ENCODE data around the gene ZGRF1. TPM values are rescaled to one million over a fixed set of nuclear protein-coding genes. Genes with fewer than 3 reads are reported as not detected.

The ZGRF1 gene, protein sequence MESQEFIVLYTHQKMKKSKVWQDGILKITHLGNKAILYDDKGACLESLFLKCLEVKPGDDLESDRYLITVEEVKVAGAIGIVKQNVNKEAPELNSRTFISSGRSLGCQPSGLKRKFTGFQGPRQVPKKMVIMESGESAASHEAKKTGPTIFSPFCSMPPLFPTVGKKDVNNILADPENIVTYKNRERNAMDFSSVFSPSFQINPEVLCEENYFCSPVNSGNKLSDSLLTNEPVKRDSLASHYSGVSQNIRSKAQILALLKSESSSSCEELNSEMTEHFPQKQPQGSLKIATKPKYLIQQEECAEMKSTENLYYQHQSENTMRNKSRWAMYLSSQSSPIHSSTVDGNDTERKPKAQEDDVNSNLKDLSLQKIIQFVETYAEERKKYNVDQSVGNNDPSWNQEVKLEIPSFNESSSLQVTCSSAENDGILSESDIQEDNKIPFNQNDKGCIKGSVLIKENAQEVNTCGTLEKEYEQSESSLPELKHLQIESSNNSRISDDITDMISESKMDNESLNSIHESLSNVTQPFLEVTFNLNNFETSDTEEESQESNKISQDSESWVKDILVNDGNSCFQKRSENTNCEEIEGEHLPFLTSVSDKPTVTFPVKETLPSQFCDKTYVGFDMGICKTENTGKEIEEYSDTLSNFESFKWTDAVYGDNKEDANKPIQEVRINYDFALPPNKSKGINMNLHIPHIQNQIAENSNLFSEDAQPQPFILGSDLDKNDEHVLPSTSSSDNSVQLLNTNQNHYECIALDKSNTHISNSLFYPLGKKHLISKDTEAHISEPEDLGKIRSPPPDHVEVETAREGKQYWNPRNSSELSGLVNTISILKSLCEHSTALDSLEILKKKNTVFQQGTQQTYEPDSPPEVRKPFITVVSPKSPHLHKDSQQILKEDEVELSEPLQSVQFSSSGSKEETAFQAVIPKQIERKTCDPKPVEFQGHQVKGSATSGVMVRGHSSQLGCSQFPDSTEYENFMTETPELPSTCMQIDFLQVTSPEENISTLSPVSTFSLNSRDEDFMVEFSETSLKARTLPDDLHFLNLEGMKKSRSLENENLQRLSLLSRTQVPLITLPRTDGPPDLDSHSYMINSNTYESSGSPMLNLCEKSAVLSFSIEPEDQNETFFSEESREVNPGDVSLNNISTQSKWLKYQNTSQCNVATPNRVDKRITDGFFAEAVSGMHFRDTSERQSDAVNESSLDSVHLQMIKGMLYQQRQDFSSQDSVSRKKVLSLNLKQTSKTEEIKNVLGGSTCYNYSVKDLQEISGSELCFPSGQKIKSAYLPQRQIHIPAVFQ (N-terminal part only)
- total RNA-seq (10 to 100 TPM; 22.9 to 26.9 TPM), polyA plus RNA-seq (0.92 TPM)

DNA sequence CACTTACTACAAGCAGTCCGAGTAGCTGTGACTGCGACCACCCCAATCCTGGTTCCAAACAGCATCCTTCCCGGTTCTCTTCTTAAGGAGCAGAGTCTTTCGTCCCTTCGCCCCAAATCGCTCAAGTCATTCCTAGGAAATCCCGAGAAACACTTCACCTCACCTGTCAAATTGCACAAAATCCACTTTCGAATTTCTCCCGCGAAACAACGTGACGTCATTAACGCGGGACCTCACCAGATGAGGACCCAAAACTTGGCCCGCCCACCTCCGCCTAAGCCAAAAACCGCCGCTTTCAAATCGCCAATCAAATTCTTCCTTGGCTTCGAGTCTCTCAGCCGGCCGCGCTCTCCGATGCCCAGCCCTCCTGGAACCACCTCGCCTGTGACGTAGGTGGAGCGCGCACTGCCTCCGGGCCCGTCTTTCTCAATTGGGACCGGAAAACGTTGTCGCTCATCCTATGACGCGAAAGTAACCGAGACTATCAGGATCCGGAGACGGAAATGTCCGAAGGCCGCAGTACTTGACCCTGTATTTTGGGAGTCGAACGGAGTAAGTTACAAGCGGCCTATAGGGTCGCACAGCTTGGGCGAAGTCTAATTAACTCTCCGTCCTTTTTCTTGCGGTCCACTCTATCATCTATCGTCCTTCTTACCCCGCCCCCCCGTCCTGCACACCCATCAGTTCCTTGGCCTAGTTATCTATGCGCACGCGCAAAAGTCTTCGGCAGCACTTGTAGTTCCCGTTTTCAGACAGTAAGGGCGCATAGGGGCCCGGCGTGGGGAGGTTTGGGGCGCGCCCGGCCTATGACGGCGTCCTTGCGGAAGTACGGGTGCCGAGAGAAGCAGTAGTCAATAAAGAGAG lies at the start of gene ZGRF1, which contains the start of gene LARP7:
Gene ZGRF1 (minus strand): TSS at position 222 of the 864 bp plus-strand sequence. CDS start 3,733 bp downstream, outside the sequence.
Gene LARP7 (plus strand): TSS at position 456 of the 864 bp plus-strand sequence. CDS start 7,527 bp downstream, outside the sequence.
- peak within 1 kb of the TSS; percentile 100 for H3K27ac ChIP-seq (ENCODE audit: low read depth, low read length)
- POLR2A ChIA-PET = no interaction called here
- peak within 1 kb of the TSS; percentile 95 for H3K4me3 ChIP-seq (ENCODE audit: low read length)
- H3K9me3 Mint-ChIP-seq = no peaks in the 10 kb centered on the region
- H3K4me1 Mint-ChIP-seq = peaks cover 23 to 27% (median 24%) of the 10 kb centered on the region in 3 donors
- peaks cover 25% of the 10 kb centered on the region for H3K4me1 ChIP-seq (ENCODE audit: insufficient read depth, low read length)
- H3K27ac Mint-ChIP-seq = peak within 1 kb of the TSS in 1 of 8 donors; percentile 50
- H3K9me3 ChIP-seq (ENCODE audit: low read length) = no peaks in the 10 kb centered on the region
- H3K27me3 ChIP-seq (ENCODE audit: insufficient read depth, low read length, poor library complexity, severe bottlenecking) = no peaks in the 10 kb centered on the region
- peak; percentile 96 to 99 (median 99) for DNase-seq
- no peaks in the 10 kb centered on the region for H3K36me3 ChIP-seq (ENCODE audit: insufficient read depth, low read length)
- H3K27me3 Mint-ChIP-seq = no peaks in the 10 kb centered on the region
- peak within 1 kb of the TSS in 1 of 7 donors; percentile 19 for H3K4me3 Mint-ChIP-seq
- CTCF ChIA-PET = interaction anchor here (0.8 to 1.4 kb wide), 4 partner anchors 10 to 128 kb away, joined by 3 to 5 read pairs (median 4); no protein-coding TSS in a partner anchor
- peaks cover 0 to 19% (median 3%) of the 10 kb centered on the region in 3 donors for H3K36me3 Mint-ChIP-seq

DNA sequence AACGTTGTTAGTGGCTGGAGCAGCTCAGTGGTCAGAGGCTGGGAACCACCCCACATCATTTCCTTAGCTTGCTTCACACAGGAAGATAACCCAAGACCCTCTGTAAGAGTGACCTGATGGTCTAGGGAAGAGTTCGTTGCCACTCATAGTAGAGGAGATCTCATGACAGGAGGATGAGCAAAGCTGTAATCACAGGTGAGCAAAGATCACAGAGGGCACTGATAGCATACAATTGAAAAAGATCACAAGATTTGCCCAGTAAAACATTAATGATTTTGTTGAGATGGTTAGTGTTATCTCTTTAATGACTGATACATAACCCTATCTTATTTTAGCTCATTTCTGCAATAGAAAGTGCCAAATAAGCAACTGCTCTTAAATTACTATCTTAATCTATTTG lies 44.3 kb upstream of the ZGRF1 start:
- Histone ChIP-seq H3K4me1 (ENCODE audit: insufficient read depth, low read length) (no peaks in the 10 kb centered on the region), H3K27me3 (ENCODE audit: insufficient read depth, low read length, poor library complexity, severe bottlenecking) (no peaks in the 10 kb centered on the region), H3K27ac (ENCODE audit: low read depth, low read length) (no peak overlapping the region), H3K9me3 (ENCODE audit: low read length) (no peaks in the 10 kb centered on the region), H3K4me3 (ENCODE audit: low read length) (no peak overlapping the region), H3K36me3 (ENCODE audit: insufficient read depth, low read length) (no peaks in the 10 kb centered on the region)
- ChIA-PET CTCF (no interaction called here), POLR2A (no interaction called here)
- Mint-ChIP-seq H3K36me3 (no peaks in the 10 kb centered on the region), H3K27ac (no peak overlapping the region), H3K4me3 (no peak overlapping the region), H3K9me3 (no peaks in the 10 kb centered on the region), H3K27me3 (peaks cover 0 to 4% of the 10 kb centered on the region in 2 donors), H3K4me1 (no peaks in the 10 kb centered on the region)
- DNase-seq = no peak

DNA sequence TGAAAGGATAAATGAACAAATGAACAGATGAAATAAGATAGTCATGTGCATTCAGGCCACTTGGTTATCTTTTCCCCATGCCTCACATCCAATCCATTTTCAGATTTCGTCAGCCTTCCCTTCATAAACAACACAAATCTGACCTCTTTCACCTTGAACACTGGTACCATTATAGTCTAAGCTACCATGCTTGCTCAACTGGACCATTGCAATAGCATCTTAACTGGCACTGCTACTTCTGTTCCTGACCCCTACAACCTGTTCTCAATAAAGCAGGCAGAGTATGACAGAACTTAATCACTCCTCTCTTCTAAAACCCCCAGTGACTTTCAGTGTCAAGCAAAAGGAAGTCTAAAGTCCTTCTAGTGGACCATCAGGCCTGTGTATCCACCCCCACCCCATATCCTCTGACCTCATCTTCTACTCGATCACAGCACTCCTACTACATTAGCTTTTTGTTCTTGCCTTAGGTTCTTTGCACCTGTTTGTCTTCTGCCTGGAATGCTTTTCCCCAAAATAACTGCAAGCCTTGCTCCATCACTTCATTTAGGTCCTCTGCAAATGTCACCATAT lies 40.9 kb upstream of the ZGRF1 start:
- peaks cover 0 to 8% of the 10 kb centered on the region in 2 donors for H3K27me3 Mint-ChIP-seq
- Histone ChIP-seq H3K27ac (ENCODE audit: low read depth, low read length) (no peak overlapping the region), H3K4me1 (ENCODE audit: insufficient read depth, low read length) (no peaks in the 10 kb centered on the region), H3K36me3 (ENCODE audit: insufficient read depth, low read length) (no peaks in the 10 kb centered on the region), H3K27me3 (ENCODE audit: insufficient read depth, low read length, poor library complexity, severe bottlenecking) (no peaks in the 10 kb centered on the region), H3K9me3 (ENCODE audit: low read length) (no peaks in the 10 kb centered on the region), H3K4me3 (ENCODE audit: low read length) (no peak overlapping the region)
- DNase-seq = no peak
- POLR2A ChIA-PET = no interaction called here
- no peak overlapping the region for H3K4me3 Mint-ChIP-seq
- CTCF ChIA-PET = no interaction called here
- no peaks in the 10 kb centered on the region for H3K9me3 Mint-ChIP-seq
- H3K36me3 Mint-ChIP-seq = no peaks in the 10 kb centered on the region
- H3K4me1 Mint-ChIP-seq = no peaks in the 10 kb centered on the region
- H3K27ac Mint-ChIP-seq = no peak overlapping the region

DNA sequence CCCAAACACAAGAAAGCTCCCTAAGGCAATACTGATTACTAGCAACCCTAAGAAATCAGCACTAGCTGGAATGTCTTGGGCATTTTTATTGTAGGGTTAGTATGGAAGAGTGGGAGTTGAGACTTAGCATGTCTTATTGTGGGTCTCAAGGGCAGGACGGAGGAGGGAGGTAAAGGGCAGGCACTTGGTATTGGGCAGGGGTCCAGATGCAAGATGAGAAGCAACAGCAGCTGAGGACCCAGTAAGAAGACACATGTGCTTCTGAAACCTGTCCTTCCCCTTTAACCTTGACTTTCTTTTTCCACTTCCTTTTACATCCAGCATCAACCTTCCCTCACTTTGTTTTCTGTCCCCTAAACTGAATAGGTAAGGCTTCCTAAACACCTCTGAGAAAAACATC lies 37.7 kb upstream of the ZGRF1 start:
- Histone ChIP-seq H3K9me3 (ENCODE audit: low read length) (no peaks in the 10 kb centered on the region), H3K27ac (ENCODE audit: low read depth, low read length) (no peak overlapping the region), H3K36me3 (ENCODE audit: insufficient read depth, low read length) (no peaks in the 10 kb centered on the region), H3K4me1 (ENCODE audit: insufficient read depth, low read length) (no peaks in the 10 kb centered on the region), H3K4me3 (ENCODE audit: low read length) (no peak overlapping the region), H3K27me3 (ENCODE audit: insufficient read depth, low read length, poor library complexity, severe bottlenecking) (no peaks in the 10 kb centered on the region)
- Mint-ChIP-seq H3K4me3 (no peak overlapping the region), H3K27me3 (peaks cover 0 to 4% of the 10 kb centered on the region in 2 donors), H3K9me3 (no peaks in the 10 kb centered on the region), H3K4me1 (no peaks in the 10 kb centered on the region), H3K27ac (no peak overlapping the region), H3K36me3 (peaks cover 0 to under 1% (median 0%) of the 10 kb centered on the region in 3 donors)
- ChIA-PET CTCF (no interaction called here), POLR2A (no interaction called here)
- DNase-seq = no peak

DNA sequence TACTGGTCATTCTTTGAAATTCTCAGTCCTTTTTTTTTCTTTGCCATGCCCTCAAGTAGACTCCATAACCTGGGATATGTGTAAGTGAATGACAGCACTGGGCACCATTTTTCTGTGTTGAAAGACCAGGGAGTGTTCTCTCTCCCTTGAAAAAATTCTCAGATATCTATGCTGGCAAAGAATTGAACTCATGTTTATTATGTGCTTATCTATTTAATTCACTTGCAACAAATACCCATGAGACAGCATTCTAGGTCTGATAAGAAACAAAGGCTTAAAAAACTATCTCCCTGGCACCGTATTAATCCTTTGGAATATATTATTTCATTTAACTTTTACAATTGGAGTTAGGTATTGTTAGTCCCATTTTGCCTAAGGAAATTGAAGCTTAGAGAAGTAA lies 37.0 kb upstream of the ZGRF1 start:
- no peak overlapping the region for H3K27ac ChIP-seq (ENCODE audit: low read depth, low read length)
- Mint-ChIP-seq H3K9me3 (no peaks in the 10 kb centered on the region), H3K36me3 (peaks cover 0 to 1% (median 0%) of the 10 kb centered on the region in 3 donors), H3K27ac (no peak overlapping the region), H3K4me1 (no peaks in the 10 kb centered on the region), H3K27me3 (peaks cover 0 to 4% of the 10 kb centered on the region in 2 donors), H3K4me3 (no peak overlapping the region)
- no peak overlapping the region for H3K4me3 ChIP-seq (ENCODE audit: low read length)
- ChIA-PET POLR2A (no interaction called here), CTCF (no interaction called here)
- no peaks in the 10 kb centered on the region for H3K27me3 ChIP-seq (ENCODE audit: insufficient read depth, low read length, poor library complexity, severe bottlenecking)
- no peaks in the 10 kb centered on the region for H3K4me1 ChIP-seq (ENCODE audit: insufficient read depth, low read length)
- H3K9me3 ChIP-seq (ENCODE audit: low read length) = no peaks in the 10 kb centered on the region
- no peak for DNase-seq
- no peaks in the 10 kb centered on the region for H3K36me3 ChIP-seq (ENCODE audit: insufficient read depth, low read length)

DNA sequence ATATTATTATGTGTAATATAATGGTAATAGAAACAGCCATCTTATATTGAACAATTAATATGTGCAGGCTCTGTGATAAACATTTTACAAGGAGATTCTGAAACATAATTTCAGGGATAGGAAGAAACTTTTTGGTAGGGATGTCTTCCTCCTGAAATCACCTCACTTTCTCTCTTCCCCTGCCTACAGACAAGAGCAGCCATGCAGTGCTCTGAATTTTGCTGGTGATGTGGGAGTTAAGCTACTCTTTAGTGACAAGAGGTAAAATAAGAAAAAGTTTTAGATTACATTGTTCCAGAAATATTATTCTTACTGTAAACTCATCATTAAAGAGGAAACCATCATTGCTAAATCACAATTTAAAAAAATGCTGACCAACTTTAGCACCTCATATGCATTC lies 36.4 kb upstream of the ZGRF1 start:
- peaks cover 0 to 4% of the 10 kb centered on the region in 2 donors for H3K27me3 Mint-ChIP-seq
- H3K9me3 ChIP-seq (ENCODE audit: low read length) = no peaks in the 10 kb centered on the region
- ChIA-PET POLR2A (no interaction called here), CTCF (no interaction called here)
- H3K4me1 ChIP-seq (ENCODE audit: insufficient read depth, low read length) = no peaks in the 10 kb centered on the region
- H3K27ac Mint-ChIP-seq = no peak overlapping the region
- H3K36me3 Mint-ChIP-seq = peaks cover 0 to 3% (median 0%) of the 10 kb centered on the region in 3 donors
- H3K9me3 Mint-ChIP-seq = no peaks in the 10 kb centered on the region
- no peaks in the 10 kb centered on the region for H3K4me1 Mint-ChIP-seq
- H3K27ac ChIP-seq (ENCODE audit: low read depth, low read length) = no peak overlapping the region
- DNase-seq = no peak
- no peak overlapping the region for H3K4me3 ChIP-seq (ENCODE audit: low read length)
- H3K4me3 Mint-ChIP-seq = no peak overlapping the region
- no peaks in the 10 kb centered on the region for H3K27me3 ChIP-seq (ENCODE audit: insufficient read depth, low read length, poor library complexity, severe bottlenecking)
- H3K36me3 ChIP-seq (ENCODE audit: insufficient read depth, low read length) = no peaks in the 10 kb centered on the region

DNA sequence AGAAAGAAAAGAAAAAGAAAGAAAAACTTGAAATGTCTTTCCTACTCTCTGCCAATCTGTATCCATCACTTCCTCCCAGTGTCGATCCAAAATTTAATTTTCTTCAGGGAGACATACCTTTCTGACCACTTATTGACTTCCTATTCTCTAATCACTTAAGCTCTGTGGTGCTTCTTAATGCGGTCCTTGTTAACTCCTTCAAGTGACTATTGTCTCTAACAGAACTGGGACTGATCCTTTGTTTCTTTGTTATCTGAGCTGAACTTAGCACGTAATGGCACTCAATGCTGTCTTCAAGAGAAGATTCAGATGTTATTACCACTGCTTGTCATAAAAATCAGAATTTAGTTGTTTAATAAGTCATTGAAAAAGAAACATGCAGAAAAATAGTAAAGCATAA lies 31.4 kb upstream of the ZGRF1 start:
- no peak overlapping the region for H3K27ac Mint-ChIP-seq
- Histone ChIP-seq H3K9me3 (ENCODE audit: low read length) (no peaks in the 10 kb centered on the region), H3K4me3 (ENCODE audit: low read length) (no peak overlapping the region), H3K27ac (ENCODE audit: low read depth, low read length) (no peak overlapping the region), H3K4me1 (ENCODE audit: insufficient read depth, low read length) (no peaks in the 10 kb centered on the region), H3K27me3 (ENCODE audit: insufficient read depth, low read length, poor library complexity, severe bottlenecking) (no peaks in the 10 kb centered on the region), H3K36me3 (ENCODE audit: insufficient read depth, low read length) (no peaks in the 10 kb centered on the region)
- H3K36me3 Mint-ChIP-seq = peaks cover 0 to 5% (median 1%) of the 10 kb centered on the region in 3 donors
- peaks cover 0 to 1% of the 10 kb centered on the region in 2 donors for H3K27me3 Mint-ChIP-seq
- DNase-seq = no peak
- CTCF ChIA-PET = no interaction called here
- no peak overlapping the region for H3K4me3 Mint-ChIP-seq
- no peaks in the 10 kb centered on the region for H3K4me1 Mint-ChIP-seq
- no peaks in the 10 kb centered on the region for H3K9me3 Mint-ChIP-seq
- POLR2A ChIA-PET = no interaction called here

Data from CD8-positive, alpha-beta memory T cell (primary cell).